GM21423 (cell line): Measurements from ENCODE around the gene FAM24A.
A peak's percentile ranks its signal among the peaks of the same experiment; 100 is the strongest.
"Not testable (repeated sequence)": the region's sequence is repeated elsewhere in the genome, so short reads cannot be mapped to it uniquely, and the experiment has no call there.

Experiments used
- ATAC-seq: cut with Tn5 transposase; IDR thresholded peaks from one replicate; pipeline ENCODE4 v1.9.1; 2021; ENCODE audit warnings: mild to moderate bottlenecking, moderate library complexity; ENCODE audit not compliant: unreplicated experiment

Gene FAM24A, protein sequence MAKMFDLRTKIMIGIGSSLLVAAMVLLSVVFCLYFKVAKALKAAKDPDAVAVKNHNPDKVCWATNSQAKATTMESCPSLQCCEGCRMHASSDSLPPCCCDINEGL

DNA sequence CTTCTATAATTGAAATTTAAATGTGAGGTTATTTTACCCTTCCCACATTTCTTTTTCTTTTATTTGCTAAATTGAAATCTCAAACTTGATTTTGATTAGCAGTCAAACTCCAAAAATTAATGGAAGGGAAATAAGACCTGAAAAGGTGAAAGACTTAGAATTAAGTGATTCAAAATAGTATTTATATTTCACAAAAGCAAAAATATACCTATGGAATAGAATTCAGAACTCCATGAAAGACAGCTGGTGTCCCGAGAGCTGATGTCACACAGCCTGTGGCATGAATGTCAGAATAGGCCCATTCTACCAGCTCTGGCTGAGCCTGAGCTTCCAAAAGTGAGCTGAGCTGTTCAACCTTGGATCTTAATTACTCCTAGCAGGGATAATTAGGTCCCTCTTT is at the start of gene FAM24A:
TSS of gene FAM24A (plus strand) at position 301 of the 400 bp plus-strand sequence. CDS start 1,025 bp downstream, outside the sequence.
- ATAC-seq, result no peak

- no peak for ATAC-seq
These were observed 48.7 kb upstream of the FAM24A start for GRCh38 chr10:122861711-122862161.

DNA sequence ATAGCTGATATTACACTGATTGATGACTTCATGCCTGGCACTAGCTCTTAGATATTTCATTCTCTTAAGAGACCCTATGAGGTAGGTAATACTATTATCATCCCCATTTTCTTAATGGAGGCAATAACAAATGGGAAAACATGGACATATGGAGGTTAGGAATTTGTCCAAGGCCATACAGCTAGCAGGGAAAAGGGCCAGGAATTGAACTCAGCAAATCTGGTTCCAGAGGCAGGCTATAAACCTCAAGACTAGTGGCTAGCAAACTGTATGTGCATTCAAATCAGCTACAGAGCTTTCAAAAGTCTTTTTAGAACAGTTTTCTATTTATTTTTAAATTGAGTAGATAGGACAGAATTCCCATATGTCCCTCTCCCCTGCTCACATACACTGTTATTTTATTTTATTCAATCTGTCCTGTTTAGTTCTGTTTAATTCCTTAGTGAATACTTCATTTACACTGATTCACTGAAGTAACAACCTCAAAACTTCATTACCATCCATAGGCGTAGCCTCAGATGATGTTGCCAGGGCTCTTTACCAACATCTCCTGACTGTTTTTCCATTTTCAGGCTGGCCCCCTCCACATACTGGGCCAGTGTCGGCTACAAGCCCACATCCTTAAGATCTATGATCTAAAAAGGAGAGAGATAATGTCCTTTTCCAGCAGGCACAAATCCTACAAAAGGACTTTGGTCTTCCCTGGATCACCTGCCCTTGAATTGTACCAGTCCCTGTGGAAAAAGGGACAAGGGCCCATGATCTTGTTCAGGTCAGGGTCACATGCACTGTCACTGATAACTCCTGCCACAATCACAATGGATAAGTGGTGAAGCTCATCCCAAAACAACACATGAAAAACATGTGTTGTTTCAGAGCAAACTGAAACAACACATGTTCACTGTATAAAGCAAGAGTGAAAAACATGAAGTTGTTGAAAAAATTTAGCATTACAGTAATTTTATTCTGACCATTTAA is 46.9 kb upstream of the FAM24A start:
- ATAC-seq, result no peak

DNA sequence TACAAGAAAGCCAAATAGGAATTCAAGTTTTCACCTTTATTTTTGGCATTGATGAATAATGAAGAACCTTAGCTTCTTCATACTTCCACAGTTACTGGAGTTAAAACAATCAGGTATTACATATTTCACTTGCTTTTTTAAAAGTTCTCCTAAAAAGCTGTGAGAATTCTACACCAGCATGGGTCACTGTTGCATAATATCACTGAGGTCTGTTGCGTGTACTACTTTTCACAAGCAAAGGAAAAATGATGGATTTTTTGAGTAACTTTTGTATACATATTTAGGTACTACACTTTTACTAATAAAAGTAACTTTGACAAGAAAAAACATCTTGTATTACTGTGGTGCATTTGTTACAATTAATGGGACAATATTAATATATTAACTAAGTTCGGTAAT is 46.2 kb upstream of the FAM24A start:
- ATAC-seq, result no peak

GRCh38 chr10:122864901-122865300 is 45.5 kb upstream of the FAM24A start:
- ATAC-seq, result no peak

DNA sequence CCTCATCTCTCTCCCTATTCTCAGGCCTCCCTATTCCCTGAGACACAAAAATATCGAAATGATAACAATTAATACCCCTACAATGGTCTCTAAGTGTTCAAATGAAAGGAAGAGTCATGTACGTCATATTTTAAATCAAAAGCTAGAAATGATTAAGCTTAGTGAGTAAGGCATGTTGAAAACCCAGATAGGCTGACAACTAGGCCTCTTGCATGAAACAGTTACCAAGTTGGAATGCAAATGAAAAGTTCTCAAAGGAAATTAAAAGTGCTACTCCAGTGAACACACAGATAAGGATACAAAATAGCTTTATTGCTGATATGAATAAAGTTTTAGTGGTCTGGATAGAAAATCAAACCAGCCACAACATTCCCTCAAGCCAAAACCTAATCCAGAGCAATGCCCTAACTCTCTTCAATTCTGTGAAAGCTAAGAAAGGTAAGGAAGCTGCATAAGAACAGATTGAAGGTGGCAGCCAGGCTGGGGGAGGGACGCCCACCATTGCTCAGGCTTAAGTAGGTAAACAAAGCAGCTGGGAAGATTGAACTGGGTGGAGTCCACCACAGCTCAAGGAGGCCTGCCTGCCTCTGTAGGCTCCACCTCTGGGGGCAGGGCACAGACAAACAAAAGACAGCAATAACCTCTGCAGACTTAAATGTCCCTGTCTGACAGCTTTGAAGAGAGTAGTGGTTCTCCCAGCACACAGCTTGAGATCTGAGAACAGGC is 43.5 kb upstream of the FAM24A start:
- not testable (repeated sequence) for ATAC-seq

- not testable (repeated sequence) for ATAC-seq
These were observed 41.6 kb upstream of the FAM24A start for GRCh38 chr10:122868768-122869167.

GRCh38 chr10:122871947-122872346 is 38.5 kb upstream of the FAM24A start:
- ATAC-seq, result not testable (repeated sequence)

DNA sequence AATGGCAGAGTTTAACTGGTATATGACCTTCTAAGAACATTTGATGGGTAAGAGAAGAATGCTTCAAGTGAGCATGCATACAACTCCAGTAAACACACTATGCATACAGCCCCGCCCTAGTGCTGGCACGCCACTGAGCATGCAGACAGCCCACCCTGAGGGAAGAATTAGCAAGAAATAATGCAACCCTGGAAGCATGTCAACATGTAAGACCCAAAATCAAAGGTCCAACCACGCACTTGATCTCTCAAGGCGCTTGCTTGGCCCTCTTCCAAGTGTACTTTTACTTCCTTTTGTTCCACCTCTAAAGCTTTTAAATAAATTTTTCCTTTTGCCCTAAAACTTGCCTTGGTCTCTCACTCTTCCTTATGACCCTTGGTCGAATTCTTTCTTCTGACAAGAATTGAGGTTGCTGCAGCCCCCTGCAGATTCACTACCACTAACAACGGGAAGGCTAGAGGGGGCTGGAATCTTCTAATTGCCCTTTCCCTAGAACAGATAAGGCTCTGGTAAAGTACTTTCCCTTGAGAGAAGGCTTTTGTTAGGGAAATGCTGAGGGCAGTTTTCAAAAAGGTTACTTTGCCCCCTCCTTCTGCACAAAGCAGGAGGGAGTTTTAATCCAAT is 34.5 kb upstream of the FAM24A start:
- no peak for ATAC-seq

- no peak for ATAC-seq
These were observed 33.9 kb upstream of the FAM24A start for GRCh38 chr10:122876467-122876855.

DNA sequence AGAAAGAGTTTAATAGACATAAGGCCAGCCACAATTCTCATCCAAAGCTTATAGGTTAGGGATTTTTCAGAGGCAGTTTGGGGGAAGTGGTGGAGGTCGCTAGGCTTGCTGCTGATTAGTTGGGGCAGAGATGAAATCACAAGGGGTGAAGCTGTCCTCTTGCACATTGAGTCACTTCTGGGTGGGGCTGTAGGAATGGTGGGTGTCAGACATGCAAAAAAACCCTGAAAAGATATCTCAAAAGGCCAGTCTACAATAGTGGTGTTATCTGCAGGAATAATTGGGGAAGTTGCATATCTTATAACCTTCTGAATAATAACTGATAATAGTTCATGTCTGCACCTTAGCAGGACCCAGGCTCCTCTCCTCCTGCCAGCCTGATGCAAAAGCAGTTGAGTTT is 33.1 kb upstream of the FAM24A start:
- ATAC-seq, result no peak

GRCh38 chr10:122878799-122879338 is 31.5 kb upstream of the FAM24A start:
- ATAC-seq, result peak; percentile 13

DNA sequence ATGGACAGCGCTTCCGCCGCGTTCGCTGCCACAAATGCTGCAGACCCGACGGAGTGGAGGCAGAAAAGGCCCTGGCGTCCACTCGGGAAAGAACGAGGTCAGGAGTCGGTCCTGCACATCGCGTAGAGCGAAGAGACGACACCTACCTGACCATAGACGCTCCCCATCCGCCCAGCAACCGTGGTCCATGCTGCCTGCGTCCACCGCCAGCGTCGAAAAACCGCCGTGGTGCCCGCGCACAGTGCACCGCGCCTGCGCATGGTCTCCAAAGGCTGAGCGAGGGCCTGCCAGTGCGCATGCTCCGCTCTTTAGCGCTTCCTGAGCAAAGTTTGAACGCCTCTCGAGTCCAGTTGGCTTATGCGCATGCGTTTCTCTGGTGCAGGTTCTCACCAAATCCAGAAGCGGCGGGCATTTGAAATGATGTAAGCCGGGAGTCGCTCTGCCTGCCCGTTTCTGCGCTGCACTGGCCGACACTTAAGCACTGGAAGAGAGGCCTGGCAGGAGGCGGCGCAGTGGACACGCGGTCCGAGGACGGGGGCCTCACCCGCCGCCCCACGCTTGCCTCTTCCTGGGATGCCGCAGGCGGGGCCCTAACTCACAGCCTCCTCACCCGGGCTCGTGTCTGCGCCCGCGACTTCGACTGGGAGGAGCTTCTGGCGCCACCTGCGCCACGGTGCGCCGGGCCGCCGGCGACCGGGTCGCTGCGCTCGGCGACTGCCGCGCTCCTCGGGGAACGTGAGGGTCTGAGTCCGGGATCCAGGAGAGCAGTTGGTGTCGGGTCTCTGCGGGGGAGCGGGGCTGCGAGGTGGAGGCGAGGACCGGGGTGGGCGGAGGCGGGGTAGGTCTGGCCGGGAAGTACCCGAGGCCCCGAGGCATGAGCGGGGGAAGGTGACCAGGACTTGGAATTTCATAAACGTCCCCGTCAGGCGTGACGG is 30.8 kb upstream of the FAM24A start, which contains the start of gene FAM24B:
TSS of gene FAM24B (minus strand) at position 243 of the 935 bp plus-strand sequence. CDS start 29,066 bp downstream, outside the sequence.
- ATAC-seq, result peak; percentile 78

GRCh38 chr10:122882766-122883165 is 27.6 kb upstream of the FAM24A start:
- no peak for ATAC-seq

DNA sequence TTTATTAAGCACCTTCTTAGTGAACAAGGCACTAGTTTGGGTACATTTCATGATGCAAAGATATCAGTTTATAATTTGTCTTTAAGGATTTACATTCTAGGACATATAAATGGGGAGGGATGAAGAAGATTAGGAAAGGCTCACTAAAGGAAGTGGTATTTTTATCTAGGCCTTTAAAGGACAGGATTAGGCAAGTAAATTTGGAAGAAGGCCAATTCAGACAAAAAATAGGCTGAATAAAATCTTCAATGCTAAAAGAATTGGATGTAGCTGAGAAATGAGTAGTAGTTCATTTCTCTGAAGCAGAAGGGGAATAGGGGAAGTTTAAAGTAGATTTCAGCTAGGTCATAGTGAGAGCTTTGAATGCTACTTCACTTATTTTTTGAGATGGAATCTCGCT is 26.2 kb upstream of the FAM24A start:
- ATAC-seq, result no peak

DNA sequence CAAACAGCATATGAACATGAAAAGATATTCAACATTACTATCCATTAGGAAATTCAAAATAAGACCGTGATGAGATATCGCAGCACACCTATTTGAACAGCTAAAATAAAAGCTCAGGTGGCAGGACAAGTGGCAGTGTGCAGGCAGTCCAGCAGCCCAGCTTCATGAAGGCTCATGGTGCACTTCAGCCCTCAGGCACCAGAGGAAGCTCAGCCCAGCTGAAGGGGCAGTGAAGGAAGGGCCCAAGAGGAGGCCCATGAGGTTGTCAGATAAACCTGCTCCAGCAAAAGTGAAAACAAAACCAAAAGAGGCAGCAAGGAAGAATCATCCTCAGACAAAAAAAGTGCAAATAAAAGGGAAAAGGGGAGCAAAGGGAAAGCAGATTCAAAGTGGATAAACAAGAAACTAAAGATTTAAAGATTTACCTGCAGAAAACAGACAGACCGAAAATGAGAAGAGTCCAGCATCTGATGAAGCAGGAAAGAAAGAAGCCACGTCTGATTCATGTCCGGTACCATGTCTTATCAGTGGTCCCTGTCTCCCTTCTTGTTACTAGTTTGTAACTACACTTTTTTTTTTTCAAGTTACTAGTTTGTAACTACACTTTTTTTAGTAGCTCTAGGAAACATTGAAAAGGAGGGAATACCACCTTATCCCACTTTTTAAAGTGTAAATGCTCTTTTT is 16.0 kb upstream of the FAM24A start:
- no peak for ATAC-seq

- ATAC-seq, result not testable (repeated sequence)
These were observed 6.5 kb upstream of the FAM24A start for GRCh38 chr10:122903861-122904260.

DNA sequence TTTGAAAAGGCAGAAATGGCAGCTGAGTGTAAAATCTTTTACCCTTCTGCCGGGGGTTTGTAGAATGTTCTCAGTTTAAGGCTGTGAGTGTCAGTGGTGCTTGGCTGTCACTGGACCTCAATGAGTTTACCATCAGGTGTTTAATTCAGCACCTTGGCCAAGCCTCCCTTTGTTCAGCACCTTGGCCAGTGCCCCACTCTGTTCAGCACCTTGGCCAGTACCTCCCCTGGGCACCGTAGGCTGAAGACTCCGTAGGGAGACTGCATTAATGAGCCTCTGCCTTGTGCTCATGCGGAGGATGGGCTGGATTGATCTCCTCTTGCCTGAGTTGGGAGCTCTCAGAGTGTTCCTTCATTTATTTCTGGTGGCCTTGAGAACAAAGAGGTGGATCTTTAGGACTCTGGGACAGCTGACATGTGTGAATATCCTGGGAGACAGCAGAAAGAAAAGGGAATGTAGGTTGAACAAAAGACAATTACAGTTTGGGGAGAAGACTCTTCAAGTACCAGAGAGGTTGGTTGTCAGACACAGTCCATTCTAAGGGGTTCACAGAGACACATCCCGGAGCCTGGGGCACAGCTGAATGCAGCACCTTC is 1.6 kb downstream of the FAM24A start:
- no peak for ATAC-seq

GRCh38 chr10:122915700-122916099 is 5.3 kb downstream of the FAM24A start:
- no peak for ATAC-seq
